ENCODE data around the gene KLHL17. TPM values are rescaled to one million over a fixed set of nuclear protein-coding genes. Genes with fewer than 3 reads are reported as not detected.
"Not testable (repeated sequence)": the region's sequence is repeated elsewhere in the genome, so short reads cannot be mapped to it uniquely, and the experiment has no call there.

Gene KLHL17
- total RNA-seq, 2 experiments from 2014 or later, result 28.6 to 31.7 TPM

- H3K4me1 Mint-ChIP-seq, result peaks cover 7% of the 10 kb centered on the region
- no peak overlapping the region for H3K4me3 Mint-ChIP-seq
- no peaks in the 10 kb centered on the region for H3K9me3 Mint-ChIP-seq
- H3K27ac Mint-ChIP-seq, result no peak overlapping the region
- DNase-seq, result no peak
- ChIA-PET POLR2A (interaction anchor here (1.7 kb wide), 1 partner anchor 15 kb away, joined by 8 read pairs; the partner anchor contains the start of gene NOC2L), CTCF (no interaction called here)
- peaks cover 20% of the 10 kb centered on the region for H3K27me3 Mint-ChIP-seq
- H3K36me3 Mint-ChIP-seq (ENCODE audit: low read depth), result peaks cover 17% of the 10 kb centered on the region
These were observed 16.6 kb upstream of the KLHL17 start for GRCh38 chr1:943545-944340.

- H3K9me3 Mint-ChIP-seq, result no peaks in the 10 kb centered on the region
- H3K27me3 Mint-ChIP-seq, result peaks cover 13% of the 10 kb centered on the region
- POLR2A ChIA-PET, result no interaction called here
- peaks cover 22% of the 10 kb centered on the region for H3K36me3 Mint-ChIP-seq (ENCODE audit: low read depth)
- no peak overlapping the region for H3K4me3 Mint-ChIP-seq
- CTCF ChIA-PET, result no interaction called here
- no peak for DNase-seq
- no peak overlapping the region for H3K27ac Mint-ChIP-seq
- H3K4me1 Mint-ChIP-seq, result peaks cover 7% of the 10 kb centered on the region
These were observed 15.8 kb upstream of the KLHL17 start for GRCh38 chr1:944341-945325.

DNA sequence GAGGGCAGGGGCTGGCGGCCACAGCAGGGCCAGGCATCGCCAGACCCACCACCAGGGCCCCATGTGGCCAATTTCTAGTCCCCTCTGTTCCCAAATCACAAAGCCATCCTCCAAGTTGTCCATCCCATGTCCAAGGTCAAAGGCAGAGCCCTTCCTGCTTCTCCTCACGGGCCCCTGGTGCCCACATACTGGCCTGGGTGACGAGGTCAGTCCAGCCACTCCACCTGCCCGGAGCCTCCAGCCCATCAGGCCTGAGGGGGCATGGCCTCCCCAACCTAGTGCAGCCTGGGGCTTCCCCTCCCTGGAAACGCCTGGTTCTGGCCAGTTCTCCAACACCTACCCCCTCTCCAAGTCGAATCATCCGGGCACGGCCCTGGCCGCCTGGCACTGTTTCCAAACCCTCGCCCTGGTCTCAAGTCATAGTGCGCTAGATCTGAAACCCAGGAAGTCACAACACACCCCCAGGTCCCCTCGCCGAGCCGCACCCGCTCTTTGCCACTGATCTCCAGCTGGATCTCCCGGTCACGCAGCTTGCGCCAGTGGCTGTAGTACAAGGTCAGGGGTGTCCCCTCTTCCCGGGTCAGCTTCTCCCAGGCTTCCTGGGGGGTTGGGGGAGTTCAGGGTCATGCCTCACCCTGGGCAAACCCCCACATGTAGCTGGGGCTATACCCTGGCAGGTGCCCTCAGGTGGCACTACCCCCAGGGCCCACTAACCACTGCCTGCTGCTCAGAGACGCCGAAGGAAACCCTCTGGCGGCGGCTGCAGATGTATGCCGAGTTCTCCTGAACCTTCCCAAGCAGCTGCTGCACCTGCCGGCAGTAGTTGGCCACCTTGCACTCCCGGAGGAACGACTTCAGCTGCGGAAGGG, 14.5 kb upstream of the KLHL17 start:
- Mint-ChIP-seq H3K27me3 (peaks cover 7% of the 10 kb centered on the region), H3K4me1 (peaks cover 4% of the 10 kb centered on the region), H3K36me3 (ENCODE audit: low read depth) (peaks cover 33% of the 10 kb centered on the region), H3K9me3 (no peaks in the 10 kb centered on the region), H3K27ac (no peak overlapping the region), H3K4me3 (no peak overlapping the region)
- ChIA-PET POLR2A (no interaction called here), CTCF (no interaction called here)
- no peak for DNase-seq

DNA sequence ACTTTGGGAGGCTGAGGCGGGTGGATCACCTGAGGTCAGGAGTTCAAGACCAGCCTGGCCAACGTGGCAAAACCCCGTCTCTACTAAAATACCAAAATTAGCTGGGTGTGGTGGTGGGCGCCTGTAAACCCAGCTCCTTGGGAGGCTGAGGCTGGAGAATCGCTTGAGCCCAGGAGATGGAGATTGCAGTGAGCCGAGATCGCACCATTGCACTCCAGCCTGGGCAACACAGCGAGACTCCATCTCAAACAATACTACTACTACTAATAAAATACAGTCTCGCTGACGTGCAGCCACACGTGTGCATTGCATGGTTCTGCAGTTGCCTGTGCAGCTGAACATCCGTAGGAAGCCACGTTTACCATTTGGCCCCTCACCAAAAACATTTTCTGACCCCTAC, 13.6 kb upstream of the KLHL17 start:
- H3K4me3 Mint-ChIP-seq, DNase-seq, H3K9me3 Mint-ChIP-seq, H3K4me1 Mint-ChIP-seq, H3K27ac Mint-ChIP-seq, POLR2A ChIA-PET, CTCF ChIA-PET, H3K27me3 Mint-ChIP-seq: not testable (repeated sequence)
- H3K36me3 Mint-ChIP-seq (ENCODE audit: low read depth), result peaks cover 39% of the 10 kb centered on the region

DNA sequence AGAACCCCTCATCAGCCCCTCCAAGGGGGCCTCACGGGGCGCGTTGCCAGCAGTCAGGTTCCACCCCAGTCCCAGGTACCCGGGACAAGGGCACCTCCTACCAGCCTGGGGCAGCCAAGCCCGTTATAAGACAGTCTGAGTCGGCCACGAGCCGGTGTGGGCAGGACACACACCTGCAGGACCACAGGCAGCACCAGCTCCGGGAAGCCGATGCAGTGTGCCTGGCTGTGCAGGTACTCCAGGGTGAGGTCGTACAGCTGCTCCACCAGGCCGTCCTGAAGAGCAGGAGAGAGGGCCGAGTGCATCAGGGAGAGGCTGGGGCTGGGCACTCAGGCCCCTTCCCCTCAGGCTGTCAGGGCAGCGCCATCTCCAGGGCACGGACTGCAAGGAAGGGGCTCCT, 12.4 kb upstream of the KLHL17 start:
- no peaks in the 10 kb centered on the region for H3K9me3 Mint-ChIP-seq
- H3K27ac Mint-ChIP-seq, result no peak overlapping the region
- H3K4me3 Mint-ChIP-seq, result no peak overlapping the region
- H3K36me3 Mint-ChIP-seq (ENCODE audit: low read depth), result peaks cover 42% of the 10 kb centered on the region
- no peak for DNase-seq
- H3K4me1 Mint-ChIP-seq, result no peaks in the 10 kb centered on the region
- ChIA-PET POLR2A (no interaction called here), CTCF (no interaction called here)
- peaks cover 1% of the 10 kb centered on the region for H3K27me3 Mint-ChIP-seq

GRCh38 chr1:950268-950667, 10.1 kb upstream of the KLHL17 start:
- H3K36me3 Mint-ChIP-seq (ENCODE audit: low read depth), result peaks cover 47% of the 10 kb centered on the region
- CTCF ChIA-PET, result no interaction called here
- no peak overlapping the region for H3K27ac Mint-ChIP-seq
- POLR2A ChIA-PET, result no interaction called here
- H3K4me3 Mint-ChIP-seq, result no peak overlapping the region
- H3K9me3 Mint-ChIP-seq, result no peaks in the 10 kb centered on the region
- H3K4me1 Mint-ChIP-seq, result no peaks in the 10 kb centered on the region
- H3K27me3 Mint-ChIP-seq, result no peaks in the 10 kb centered on the region
- no peak for DNase-seq

DNA sequence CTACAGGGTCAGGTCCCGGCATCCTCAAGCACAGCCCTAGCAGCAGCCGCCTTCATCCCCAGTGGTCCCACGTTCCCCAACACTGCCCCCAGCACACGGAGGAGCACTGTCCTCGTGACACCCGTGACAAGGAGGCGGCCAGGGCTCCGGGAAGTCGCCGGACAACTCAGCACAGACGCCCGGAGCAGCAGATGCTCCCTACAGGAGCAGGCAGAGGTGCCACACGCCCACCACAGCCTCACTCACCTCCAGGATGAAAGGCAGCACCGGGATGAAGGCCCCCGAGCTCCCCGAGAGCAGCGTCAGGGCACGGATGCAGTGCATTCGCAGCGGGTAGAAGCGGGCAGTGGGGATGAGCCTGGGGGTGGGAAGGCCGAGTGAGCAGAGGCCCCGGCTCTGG, 9.5 kb upstream of the KLHL17 start:
- no peak for DNase-seq
- CTCF ChIA-PET, result no interaction called here
- H3K36me3 Mint-ChIP-seq (ENCODE audit: low read depth), result peaks cover 43% of the 10 kb centered on the region
- no peaks in the 10 kb centered on the region for H3K9me3 Mint-ChIP-seq
- POLR2A ChIA-PET, result no interaction called here
- no peaks in the 10 kb centered on the region for H3K4me1 Mint-ChIP-seq
- no peaks in the 10 kb centered on the region for H3K27me3 Mint-ChIP-seq
- no peak overlapping the region for H3K27ac Mint-ChIP-seq
- H3K4me3 Mint-ChIP-seq, result no peak overlapping the region

- no peaks in the 10 kb centered on the region for H3K27me3 Mint-ChIP-seq
- peaks cover 41% of the 10 kb centered on the region for H3K36me3 Mint-ChIP-seq (ENCODE audit: low read depth)
- POLR2A ChIA-PET, result no interaction called here
- CTCF ChIA-PET, result no interaction called here
- no peak for DNase-seq
- H3K9me3 Mint-ChIP-seq, result no peaks in the 10 kb centered on the region
- no peak overlapping the region for H3K4me3 Mint-ChIP-seq
- H3K4me1 Mint-ChIP-seq, result no peaks in the 10 kb centered on the region
- H3K27ac Mint-ChIP-seq, result no peak overlapping the region
These were observed 9.0 kb upstream of the KLHL17 start for GRCh38 chr1:951364-951763.

DNA sequence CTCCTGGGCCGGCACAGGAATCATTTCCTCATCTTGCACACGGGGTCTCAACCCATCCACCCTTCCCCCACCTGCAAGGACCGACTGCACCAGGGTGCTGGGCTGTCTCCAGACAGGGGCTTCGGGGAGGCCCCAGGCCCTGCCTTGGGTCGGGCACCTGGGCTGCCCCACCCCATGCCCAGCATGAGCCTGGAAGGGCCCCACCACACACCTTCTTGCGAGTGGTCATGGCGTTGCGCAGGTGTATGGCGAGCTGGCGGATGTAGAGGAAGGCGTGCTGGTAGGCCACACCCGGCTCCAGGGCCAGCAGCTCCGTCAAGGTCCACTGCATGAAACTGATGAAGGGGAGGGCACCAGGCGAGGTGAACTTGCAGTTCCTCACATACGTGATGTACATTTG, 8.2 kb upstream of the KLHL17 start:
- H3K27ac Mint-ChIP-seq, result no peak overlapping the region
- CTCF ChIA-PET, result no interaction called here
- peaks cover 6% of the 10 kb centered on the region for H3K4me1 Mint-ChIP-seq

DNA sequence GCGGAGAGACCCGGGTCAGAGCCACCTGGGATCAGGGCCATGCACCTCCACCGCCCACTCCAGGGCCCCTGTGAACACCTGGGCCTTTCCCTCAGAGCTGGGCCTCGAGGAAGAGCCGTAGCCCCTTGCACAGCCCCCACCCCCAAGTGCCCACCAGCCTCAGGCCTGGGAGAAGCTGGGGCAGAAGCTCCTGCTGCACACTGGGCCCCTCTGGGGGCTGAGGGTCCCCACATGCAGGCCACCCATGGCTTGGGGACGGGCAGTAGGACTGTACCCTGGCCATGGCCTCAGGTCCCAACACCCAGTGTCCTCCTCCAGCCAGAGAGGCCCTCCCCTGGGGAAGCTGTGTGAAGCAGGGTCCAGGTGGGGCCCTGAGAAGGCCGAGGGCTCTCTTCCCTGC, 7.8 kb upstream of the KLHL17 start:
- Mint-ChIP-seq H3K27ac (no peak overlapping the region), H3K4me1 (peaks cover 10% of the 10 kb centered on the region), H3K9me3 (no peaks in the 10 kb centered on the region), H3K4me3 (no peak overlapping the region), H3K36me3 (ENCODE audit: low read depth) (peaks cover 43% of the 10 kb centered on the region), H3K27me3 (no peaks in the 10 kb centered on the region)
- no peak for DNase-seq
- ChIA-PET POLR2A (interaction anchor here (0.6 kb wide), 1 partner anchor 11 kb away, joined by 3 read pairs; no protein-coding TSS in a partner anchor), CTCF (no interaction called here)

More for the DNA sequence above, 8.2 kb upstream of the KLHL17 start:
- DNase-seq, result no peak
- no peak overlapping the region for H3K4me3 Mint-ChIP-seq
- peaks cover 42% of the 10 kb centered on the region for H3K36me3 Mint-ChIP-seq (ENCODE audit: low read depth)
- POLR2A ChIA-PET, result no interaction called here
- no peaks in the 10 kb centered on the region for H3K27me3 Mint-ChIP-seq
- H3K9me3 Mint-ChIP-seq, result no peaks in the 10 kb centered on the region

- H3K36me3 Mint-ChIP-seq (ENCODE audit: low read depth), result peaks cover 45% of the 10 kb centered on the region
- CTCF ChIA-PET, result no interaction called here
- H3K9me3 Mint-ChIP-seq, result no peaks in the 10 kb centered on the region
- DNase-seq, result no peak
- no peak overlapping the region for H3K4me3 Mint-ChIP-seq
- POLR2A ChIA-PET, result interaction anchor here (0.5 kb wide), 1 partner anchor 59 kb away, joined by 3 read pairs; no protein-coding TSS in a partner anchor
- H3K27me3 Mint-ChIP-seq, result no peaks in the 10 kb centered on the region
- peaks cover 19% of the 10 kb centered on the region for H3K4me1 Mint-ChIP-seq
- H3K27ac Mint-ChIP-seq, result no peak overlapping the region
These were observed 6.7 kb upstream of the KLHL17 start for GRCh38 chr1:953524-954320.

GRCh38 chr1:954927-955326, 5.5 kb upstream of the KLHL17 start:
- H3K27me3 Mint-ChIP-seq, result no peaks in the 10 kb centered on the region
- ChIA-PET POLR2A (interaction anchor here (0.7 kb wide), 1 partner anchor 166 kb away, joined by 3 read pairs; no protein-coding TSS in a partner anchor), CTCF (no interaction called here)
- no peak overlapping the region for H3K27ac Mint-ChIP-seq
- H3K4me1 Mint-ChIP-seq, result peaks cover 23% of the 10 kb centered on the region
- no peaks in the 10 kb centered on the region for H3K9me3 Mint-ChIP-seq
- DNase-seq, result no peak
- peaks cover 40% of the 10 kb centered on the region for H3K36me3 Mint-ChIP-seq (ENCODE audit: low read depth)
- H3K4me3 Mint-ChIP-seq, result no peak overlapping the region

All from activated CD4-positive, alpha-beta memory T cell treated with anti-CD3 and anti-CD28 coated beads, Interleukin-2, amount 10 ng/mL, durations not matched to agents 7 days and 5 days (primary cell).